Mucosa of descending colon (tissue), 3 donors: ENCODE results near the gene CMSS1. TPM values are rescaled to one million over a fixed set of nuclear protein-coding genes. Genes with fewer than 3 reads are reported as not detected.

ENCODE experiments used
- ATAC-seq: fragments of 200-7000 bp; cut with Tn5 transposase; one replicate; pipeline ENCODE4 v1.9.1; 2020; ENCODE audit warnings: mild to moderate bottlenecking, moderate library complexity
- DNase-seq, 3 donors: peaks; one replicate each; pipeline ENCODE4 v3.0.0-alpha.2; 2020
- H3K36me3 ChIP-seq: fragments of 200-600 bp; one replicate; pipeline ENCODE4 v1.8.0; 2021; ENCODE audit warnings: low read depth, mild to moderate bottlenecking
- H3K4me1 ChIP-seq: fragments of 200-600 bp; one replicate; pipeline ENCODE4 v1.8.0; 2021; ENCODE audit warnings: low read depth, mild to moderate bottlenecking
- H3K4me3 ChIP-seq: fragments of 200-600 bp; one replicate; pipeline ENCODE4 v1.8.0; 2021; ENCODE audit warnings: mild to moderate bottlenecking
- H3K9me3 ChIP-seq: fragments of 200-600 bp; one replicate; pipeline ENCODE4 v1.8.0; 2021; ENCODE audit warnings: mild to moderate bottlenecking
- intact Hi-C, 2 donors: fragments of 100-400 bp; cut with DNase I in 1 of 2; cut with micrococcal nuclease in 1 of 2; formaldehyde crosslinking; loops; one replicate each; pipeline versions ENCODE4 v1.11.0 to v1.11.1; 2022; cut with DNase I, micrococcal nuclease
- total RNA-seq, 3 donors: library from RNA; stranded (reverse); fragmentation: NEBNext Ultra II Directional in 2 of 3; extraction: Animal tissue kit (Norgen Biotek cat#: 25700) in 2 of 3; gene quantifications; one replicate each; pipeline versions ENCODE4 v1.2.1 to v1.2.4, GENCODE V29; 2021 to 2023
- TF ChIP-seq, protein P1 (sequence below): fragments of 200-600 bp; IDR thresholded peaks from one replicate; pipeline ENCODE4 v1.8.0; 2022; ENCODE audit warnings: antibody characterized with exemption, mild to moderate bottlenecking
- donor health status: DM: no; HTN: no; CAD: no; lungs with moderate emphysema.
- donor health status: DM: no; HTN: no; CAD: no.
- donor health status: DM: no; HTN: yes; CAD: no.

CMSS1 gene
- total RNA-seq, 3 donors from 2014 or later, result 9.6 to 24.2 (median 13.8) TPM

DNA sequence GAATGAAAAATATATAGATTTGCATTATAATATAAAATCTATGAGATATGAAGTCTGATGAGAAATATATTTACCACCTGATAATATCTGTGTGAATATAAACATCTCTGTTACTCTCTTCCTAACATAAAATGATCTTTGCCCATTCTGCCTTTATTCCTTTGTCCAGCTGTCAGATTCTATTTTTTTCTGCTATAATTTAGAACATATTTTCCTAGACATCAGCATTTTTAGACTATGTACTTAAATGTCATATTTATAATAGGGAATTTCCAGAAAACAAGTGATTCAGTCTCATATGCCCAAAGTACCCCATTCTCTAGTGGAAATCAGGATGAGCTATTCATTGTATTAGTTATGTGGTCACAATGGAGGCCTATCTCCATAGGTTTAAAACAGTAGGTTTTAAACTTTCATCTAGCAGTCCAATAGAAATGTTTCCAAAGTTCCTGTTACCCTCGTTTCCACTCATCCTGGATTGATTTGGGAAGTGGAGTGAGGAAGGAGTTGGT lies 213.3 kb downstream of the CMSS1 start:
- H3K4me3 ChIP-seq, result no peak overlapping the region
- TF ChIP-seq, protein P1, sequence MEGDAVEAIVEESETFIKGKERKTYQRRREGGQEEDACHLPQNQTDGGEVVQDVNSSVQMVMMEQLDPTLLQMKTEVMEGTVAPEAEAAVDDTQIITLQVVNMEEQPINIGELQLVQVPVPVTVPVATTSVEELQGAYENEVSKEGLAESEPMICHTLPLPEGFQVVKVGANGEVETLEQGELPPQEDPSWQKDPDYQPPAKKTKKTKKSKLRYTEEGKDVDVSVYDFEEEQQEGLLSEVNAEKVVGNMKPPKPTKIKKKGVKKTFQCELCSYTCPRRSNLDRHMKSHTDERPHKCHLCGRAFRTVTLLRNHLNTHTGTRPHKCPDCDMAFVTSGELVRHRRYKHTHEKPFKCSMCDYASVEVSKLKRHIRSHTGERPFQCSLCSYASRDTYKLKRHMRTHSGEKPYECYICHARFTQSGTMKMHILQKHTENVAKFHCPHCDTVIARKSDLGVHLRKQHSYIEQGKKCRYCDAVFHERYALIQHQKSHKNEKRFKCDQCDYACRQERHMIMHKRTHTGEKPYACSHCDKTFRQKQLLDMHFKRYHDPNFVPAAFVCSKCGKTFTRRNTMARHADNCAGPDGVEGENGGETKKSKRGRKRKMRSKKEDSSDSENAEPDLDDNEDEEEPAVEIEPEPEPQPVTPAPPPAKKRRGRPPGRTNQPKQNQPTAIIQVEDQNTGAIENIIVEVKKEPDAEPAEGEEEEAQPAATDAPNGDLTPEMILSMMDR, result no peak
- intact Hi-C loops, result no loop called here

DNA sequence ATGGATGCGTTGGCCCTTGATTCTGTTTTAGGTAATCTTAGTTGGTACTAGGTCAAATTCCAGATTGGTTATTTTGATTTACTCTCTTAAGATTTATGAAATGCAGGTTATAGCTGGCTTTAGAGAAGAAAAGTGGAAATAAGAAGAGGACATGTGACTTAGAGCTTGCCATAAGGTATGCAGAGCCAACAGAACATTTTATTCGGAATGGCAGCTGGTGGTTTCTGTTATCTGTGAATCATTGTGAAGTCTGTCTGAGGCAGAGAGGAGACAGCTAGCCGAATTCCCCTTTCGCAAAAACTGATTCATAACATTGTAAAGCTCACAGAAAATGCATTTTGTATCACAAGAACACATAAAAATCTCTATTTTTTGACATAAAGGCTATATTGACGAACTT lies 214.6 kb downstream of the CMSS1 start:
- no peaks in the 10 kb centered on the region for H3K9me3 ChIP-seq
- no peak overlapping the region for H3K4me3 ChIP-seq
- TF ChIP-seq, protein P1, result no peak
- no peaks in the 10 kb centered on the region for H3K4me1 ChIP-seq
- intact Hi-C loops, result no loop called here
- no peaks in the 10 kb centered on the region for H3K36me3 ChIP-seq
- ATAC-seq, result no peak
- no peak for DNase-seq

More for the DNA sequence above, 213.3 kb downstream of the CMSS1 start:
- DNase-seq, result no peak
- no peaks in the 10 kb centered on the region for H3K36me3 ChIP-seq
- no peaks in the 10 kb centered on the region for H3K9me3 ChIP-seq
- H3K4me1 ChIP-seq, result no peaks in the 10 kb centered on the region
- no peak for ATAC-seq

DNA sequence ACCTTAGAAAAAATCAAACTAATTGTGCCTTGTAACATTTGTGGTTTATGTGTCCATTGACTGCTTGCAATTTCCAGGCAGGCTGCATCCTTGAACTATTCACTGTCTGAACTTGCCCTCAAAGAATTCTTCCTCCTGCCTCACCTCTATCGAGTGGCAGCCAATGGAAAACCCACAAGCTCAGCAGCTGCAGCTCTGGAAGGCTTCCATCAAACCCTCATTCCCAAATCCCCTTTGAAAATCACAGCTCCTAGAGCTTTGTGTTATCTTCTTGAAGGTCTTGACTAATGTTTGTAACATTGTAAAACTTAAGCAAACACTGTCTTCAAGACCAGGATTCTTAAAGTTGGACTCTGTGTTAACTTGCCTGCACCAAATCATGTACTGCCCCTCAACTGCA lies 215.5 kb downstream of the CMSS1 start:
- H3K4me3 ChIP-seq, result no peak overlapping the region
- DNase-seq, result no peak
- ATAC-seq, result peak; percentile 16

DNA sequence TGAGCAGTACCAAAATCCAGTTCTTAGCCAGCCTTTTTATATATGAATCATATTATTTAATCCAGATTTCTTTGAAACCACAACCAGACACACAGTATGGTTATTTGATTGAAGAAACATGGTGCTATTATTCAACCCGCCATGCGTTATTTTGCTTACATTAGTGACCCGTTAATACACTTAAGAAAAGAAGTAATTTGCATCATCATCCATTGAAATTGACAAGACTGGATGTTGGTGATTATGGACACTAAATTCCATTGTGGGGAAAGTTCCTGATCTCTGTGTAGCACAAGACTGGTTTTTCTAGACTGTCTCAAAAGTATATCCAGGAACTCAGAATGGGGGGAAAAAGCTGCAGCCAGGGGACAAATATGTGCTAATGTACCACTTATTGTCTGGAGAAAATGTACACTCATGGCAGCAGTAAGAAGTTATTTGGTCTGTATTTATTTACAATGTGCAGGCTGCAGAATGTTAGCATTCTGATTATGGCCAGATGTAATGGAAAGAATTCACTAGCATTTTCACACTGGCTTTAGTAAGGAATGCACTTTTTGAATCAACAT lies 216.3 kb downstream of the CMSS1 start:
- no peaks in the 10 kb centered on the region for H3K36me3 ChIP-seq
- DNase-seq (no peak), ATAC-seq (no peak)
- TF ChIP-seq, protein P1, result no peak
- intact Hi-C loops, result no loop called here
- H3K4me3 ChIP-seq, result no peak overlapping the region
- no peaks in the 10 kb centered on the region for H3K9me3 ChIP-seq
- H3K4me1 ChIP-seq, result no peaks in the 10 kb centered on the region

More for the DNA sequence above, 215.5 kb downstream of the CMSS1 start:
- Histone ChIP-seq H3K9me3 (no peaks in the 10 kb centered on the region), H3K4me1 (no peaks in the 10 kb centered on the region), H3K36me3 (no peaks in the 10 kb centered on the region)
- TF ChIP-seq, protein P1, result no peak
- intact Hi-C loops, result no loop called here

DNA sequence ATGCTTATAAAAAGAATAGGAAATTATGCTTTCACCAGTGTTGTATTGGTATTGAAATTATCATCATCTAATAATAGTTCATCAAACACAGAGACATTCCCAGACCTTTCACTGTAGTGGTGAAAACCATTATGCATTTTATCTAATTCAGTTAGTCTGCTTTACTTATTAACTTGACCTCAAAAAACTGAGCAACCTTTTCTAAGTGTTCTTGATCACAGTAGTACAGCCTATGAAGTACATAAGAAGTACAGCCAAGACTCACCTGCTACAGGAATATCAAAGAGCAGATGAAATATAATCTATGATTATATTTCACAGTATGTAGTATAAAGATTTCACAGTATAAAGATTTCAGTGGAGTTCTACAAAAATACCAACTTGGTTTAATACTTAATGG lies 221.4 kb downstream of the CMSS1 start:
- ATAC-seq, result no peak
- intact Hi-C loops, result no loop called here
- H3K4me1 ChIP-seq, result peaks cover 27% of the 10 kb centered on the region
- TF ChIP-seq, protein P1, result no peak
- no peaks in the 10 kb centered on the region for H3K36me3 ChIP-seq
- H3K4me3 ChIP-seq, result no peak overlapping the region
- no peak for DNase-seq
- H3K9me3 ChIP-seq, result no peaks in the 10 kb centered on the region
